Lower leg skin (tissue), 3 donors: ENCODE results near the gene PKD2L1.

Source experiments
- POLR2A ChIP-seq, 2 donors: fragments of 450-650 bp; IDR thresholded peaks; one replicate each; pipeline ENCODE4 v1.6.1; 2016 to 2017; ENCODE audit warnings: antibody characterized with exemption in 2 of 2, mild to moderate bottlenecking in 1 of 2, moderate library complexity in 1 of 2
- TF ChIP-seq, protein P1 (sequence below), 3 donors: fragments of 450-650 bp; IDR thresholded peaks; one replicate each; pipeline ENCODE4 v1.5.1; 2016; ENCODE audit warnings: antibody characterized with exemption in 3 of 3, mild to moderate bottlenecking in 3 of 3, moderate library complexity in 2 of 3

DNA sequence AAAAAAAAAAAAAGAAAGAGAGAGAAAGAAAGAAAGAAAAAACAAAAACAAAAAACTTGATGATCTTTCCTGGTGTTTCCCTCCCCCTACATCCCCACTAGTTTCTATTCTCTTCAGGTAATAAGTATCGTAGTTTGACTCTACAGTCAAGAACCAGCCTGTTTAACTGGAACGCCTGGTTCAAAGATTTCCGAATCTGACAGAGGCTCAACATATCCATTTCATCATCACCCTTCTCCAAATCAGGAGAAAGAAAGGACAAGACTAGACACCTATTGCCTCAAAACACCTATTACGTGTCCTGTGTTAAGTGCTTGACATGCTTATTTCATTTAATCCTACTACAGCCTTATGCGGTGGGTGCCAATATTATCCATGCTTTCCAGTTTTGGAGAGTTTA lies 23.2 kb downstream of the PKD2L1 start:
- TF ChIP-seq, protein P1, sequence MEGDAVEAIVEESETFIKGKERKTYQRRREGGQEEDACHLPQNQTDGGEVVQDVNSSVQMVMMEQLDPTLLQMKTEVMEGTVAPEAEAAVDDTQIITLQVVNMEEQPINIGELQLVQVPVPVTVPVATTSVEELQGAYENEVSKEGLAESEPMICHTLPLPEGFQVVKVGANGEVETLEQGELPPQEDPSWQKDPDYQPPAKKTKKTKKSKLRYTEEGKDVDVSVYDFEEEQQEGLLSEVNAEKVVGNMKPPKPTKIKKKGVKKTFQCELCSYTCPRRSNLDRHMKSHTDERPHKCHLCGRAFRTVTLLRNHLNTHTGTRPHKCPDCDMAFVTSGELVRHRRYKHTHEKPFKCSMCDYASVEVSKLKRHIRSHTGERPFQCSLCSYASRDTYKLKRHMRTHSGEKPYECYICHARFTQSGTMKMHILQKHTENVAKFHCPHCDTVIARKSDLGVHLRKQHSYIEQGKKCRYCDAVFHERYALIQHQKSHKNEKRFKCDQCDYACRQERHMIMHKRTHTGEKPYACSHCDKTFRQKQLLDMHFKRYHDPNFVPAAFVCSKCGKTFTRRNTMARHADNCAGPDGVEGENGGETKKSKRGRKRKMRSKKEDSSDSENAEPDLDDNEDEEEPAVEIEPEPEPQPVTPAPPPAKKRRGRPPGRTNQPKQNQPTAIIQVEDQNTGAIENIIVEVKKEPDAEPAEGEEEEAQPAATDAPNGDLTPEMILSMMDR (IDR thresholded peaks at IDR 0.05), result no peak
- TF ChIP-seq POLR2A (IDR thresholded peaks at IDR 0.05), result no peak
